HG03159 (cell line): ENCODE measurements around the gene CIAO2A.
"Not testable (repeated sequence)": the region's sequence is repeated elsewhere in the genome, so short reads cannot be mapped to it uniquely, and the experiment has no call there.

Experiments
- ATAC-seq: cut with Tn5 transposase; IDR thresholded peaks from one replicate; pipeline ENCODE4 v1.9.1; 2021; ENCODE audit warnings: mild to moderate bottlenecking, moderate library complexity; ENCODE audit not compliant: unreplicated experiment

Gene CIAO2A

GRCh38 chr15:64112073-64112772, 18.6 kb upstream of the CIAO2A start:
- no peak for ATAC-seq

DNA sequence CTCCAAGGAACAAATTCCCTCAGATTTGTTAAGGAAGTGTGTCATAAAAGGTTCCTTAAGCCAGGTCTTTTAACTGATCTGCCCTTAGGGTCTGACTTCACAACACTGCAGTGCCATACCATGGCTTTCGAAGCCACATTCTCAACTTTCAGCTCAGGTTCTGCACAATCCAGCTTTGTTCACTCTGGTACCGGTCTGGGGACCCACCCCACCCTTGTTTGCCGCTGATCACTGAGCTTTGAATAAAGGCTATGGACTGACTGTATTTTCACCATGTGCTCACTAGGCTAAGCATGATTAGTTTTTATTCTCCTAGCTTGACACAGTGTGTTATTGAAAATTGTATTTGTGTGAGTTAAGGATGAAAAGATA, 18.0 kb upstream of the CIAO2A start:
- no peak for ATAC-seq

DNA sequence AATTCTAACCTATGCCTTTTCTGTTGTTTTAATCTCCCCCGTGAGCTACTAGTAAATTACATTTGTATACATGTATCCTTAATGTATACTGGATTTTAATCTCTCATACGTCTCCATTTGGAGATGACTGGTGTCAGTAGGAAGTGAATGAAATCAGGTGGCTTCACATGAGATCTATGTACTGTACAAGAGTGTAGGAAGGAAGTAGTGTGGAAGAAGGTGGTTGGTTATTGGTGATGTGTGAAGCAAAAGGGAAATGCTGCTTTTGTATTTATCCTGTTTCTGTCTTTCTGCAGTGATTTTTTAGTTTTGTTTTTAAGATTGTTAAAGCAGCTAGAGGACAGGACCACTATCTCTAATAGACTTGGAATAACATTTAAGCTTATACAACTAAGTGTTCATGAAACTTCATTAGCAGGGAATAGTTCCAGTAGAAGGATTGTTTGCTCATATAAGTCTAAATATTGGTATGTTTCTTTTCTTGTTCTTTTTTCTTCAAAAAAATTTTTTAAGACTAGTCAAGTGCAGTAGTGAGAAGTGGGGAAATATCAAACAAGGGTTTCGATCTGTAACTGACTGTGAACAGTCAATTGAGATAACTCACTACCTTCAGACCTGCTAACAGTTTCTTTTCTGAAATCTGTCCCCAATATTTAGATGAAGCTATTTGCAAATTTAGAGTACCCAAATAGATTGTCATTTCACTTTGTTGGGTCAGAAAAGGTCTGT, 17.5 kb upstream of the CIAO2A start:
- no peak for ATAC-seq

GRCh38 chr15:64110108-64110701, 16.6 kb upstream of the CIAO2A start:
- ATAC-seq: not testable (repeated sequence)

DNA sequence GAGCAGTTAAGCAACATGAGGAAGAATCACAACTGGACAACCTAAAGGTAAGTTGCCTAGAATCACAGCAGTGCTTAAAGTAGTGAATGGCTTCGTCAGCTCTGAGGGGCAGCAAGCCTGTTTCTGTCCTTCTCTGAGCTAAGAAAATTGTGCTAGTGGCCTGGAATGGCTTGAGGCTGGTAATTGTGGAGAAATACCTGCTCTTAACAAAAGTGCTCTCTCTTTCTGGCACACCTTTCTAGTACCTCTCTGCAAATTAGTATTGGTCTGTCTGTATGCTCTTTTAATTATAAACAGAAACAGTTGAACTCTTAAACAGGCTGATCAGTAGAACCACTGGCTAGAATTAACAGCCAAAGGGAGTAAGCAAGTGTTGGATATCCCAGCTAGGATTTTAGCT, 13.7 kb upstream of the CIAO2A start:
- ATAC-seq: no peak

- no peak for ATAC-seq
These were observed 11.6 kb upstream of the CIAO2A start for GRCh38 chr15:64105113-64105704.

DNA sequence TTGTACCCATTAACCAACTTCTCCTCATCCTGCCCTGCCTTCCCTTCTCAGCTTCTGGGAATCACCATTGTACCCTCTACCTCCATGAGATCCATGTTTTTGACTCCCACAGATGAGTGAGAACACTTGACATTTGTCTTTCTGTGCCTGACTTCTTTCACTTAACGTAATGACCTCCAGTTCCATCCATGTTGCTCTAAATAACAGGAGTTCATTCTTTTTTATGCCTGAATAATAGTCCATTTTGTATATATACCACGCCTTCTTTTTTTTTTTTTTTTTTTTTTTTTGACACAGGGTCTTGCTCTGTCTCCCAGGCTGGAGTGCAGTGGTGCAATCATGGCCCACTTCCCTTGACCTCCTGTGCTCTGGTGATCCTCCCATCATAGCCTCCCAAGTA, 8.9 kb upstream of the CIAO2A start:
- ATAC-seq: no peak

DNA sequence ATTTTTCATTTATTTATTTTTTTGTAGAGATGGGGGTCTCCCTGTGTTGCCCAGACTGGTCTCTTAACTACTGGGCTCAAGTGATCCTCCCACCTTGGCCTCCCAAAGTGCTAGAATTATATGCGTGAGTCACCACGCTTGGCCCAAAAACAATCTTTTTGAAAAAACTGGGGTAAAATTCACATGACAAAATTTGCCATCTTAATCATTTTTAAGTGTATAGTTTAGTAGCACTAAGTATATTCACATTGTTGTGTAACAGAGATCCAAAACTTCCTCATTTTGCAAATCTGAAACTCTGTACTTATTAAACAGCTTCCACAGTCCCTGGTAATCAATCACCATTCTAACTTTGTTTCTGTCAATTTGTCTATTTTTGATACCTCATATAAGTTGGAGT, 7.3 kb upstream of the CIAO2A start:
- ATAC-seq: no peak

GRCh38 chr15:64099379-64099778, 5.7 kb upstream of the CIAO2A start:
- no peak for ATAC-seq

- ATAC-seq: no peak
These were observed 3.2 kb upstream of the CIAO2A start for GRCh38 chr15:64096668-64097384.

DNA sequence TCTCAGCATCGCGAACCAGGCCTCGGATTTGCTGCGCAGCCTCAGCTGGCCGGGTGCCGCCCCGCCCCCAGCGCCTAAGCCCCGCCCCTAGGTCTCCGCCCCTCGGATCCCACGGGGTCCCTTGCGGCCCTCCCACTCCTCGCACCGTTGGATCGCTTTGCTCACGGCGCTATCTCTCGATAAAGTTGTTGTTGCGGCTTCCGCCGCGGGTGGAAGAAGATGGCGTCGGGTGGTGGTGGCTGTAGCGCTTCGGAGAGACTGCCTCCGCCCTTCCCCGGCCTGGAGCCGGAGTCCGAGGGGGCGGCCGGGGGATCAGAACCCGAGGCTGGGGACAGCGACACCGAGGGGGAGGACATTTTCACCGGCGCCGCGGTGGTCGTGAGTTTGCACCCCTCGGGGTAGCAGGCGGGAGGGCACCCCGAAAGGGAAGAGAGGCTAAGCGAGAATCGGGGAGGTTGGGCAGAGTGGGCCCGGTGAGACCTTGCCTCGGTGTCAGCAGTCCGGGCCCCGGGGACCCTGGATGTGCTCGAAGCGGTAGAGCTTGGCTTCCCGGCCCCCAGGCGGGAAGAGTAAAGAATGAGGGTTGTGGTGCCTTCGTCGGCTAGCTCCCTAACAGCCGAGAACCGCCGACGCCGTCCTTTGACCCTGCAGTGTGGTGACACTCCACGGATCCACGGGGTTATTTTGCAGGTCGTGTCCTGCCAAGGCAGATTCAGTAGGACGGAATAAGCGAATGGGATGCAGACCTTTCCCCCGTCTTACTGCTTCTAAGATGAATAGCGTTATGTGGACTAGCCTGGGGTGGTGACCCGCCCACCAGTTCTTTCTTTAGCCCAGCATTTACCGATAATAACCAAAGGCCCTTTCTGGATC, 2.4 kb upstream of the CIAO2A start, which contains the start of gene SNX1:
SNX1 (plus strand) TSS at position 188 of the 873 bp plus-strand sequence; CDS start at position 220, 32 bp downstream.
- ATAC-seq: peak; percentile 43

DNA sequence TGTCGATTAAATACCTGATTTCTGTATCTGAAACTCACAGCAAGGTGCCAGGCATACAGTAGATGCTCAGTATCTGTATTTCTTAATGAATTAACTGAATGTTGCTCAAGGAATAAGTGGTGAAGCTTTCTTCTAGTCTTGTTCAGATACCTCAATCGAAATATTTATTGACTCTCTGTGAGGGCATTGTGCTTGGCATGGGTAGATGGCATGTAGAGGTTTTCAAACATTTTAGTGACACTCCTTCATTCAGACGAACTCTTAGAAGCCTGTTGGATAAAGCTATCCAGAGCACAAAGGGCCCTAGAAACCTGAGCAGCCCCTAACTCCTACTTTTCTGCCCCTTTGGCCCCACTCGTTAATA, 1.8 kb upstream of the CIAO2A start:
- no peak for ATAC-seq

DNA sequence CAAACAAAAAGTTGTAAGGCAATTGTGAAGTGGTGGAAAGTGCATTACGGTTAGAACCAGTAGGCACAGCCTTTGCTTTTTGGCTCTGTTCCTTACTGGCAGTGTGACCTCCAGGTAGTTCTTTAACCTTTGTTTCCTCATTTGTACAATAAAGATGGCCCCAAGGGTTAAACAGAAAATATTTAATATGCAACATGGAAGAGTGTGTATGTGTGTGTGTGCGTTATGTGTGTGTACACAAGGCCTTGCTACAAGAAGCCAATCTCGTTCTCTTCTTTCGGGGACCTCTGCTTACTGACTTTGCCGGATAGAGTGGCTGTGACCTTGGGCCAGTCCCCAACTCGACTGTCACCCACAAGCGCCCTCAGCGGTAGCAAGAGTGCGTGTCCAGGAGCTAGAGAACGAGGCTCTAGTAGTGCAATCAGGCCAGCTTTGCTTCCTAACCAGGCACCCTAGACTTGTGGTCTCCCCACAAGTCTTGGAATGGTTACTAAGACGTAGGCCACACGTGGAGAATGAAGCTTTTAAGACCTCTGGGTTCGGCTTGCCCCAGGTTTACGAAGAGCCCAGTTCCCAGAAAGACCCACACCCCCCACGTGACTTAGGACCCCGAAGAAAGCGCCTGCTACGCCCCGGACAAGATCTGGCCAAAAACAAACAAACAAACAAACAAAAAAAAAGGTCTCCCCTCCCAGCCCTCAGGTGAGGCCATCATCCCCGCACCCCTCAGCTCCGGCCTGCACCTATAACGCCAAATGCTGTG, 593 bp downstream of the CIAO2A start:
- ATAC-seq: peak; percentile 17

DNA sequence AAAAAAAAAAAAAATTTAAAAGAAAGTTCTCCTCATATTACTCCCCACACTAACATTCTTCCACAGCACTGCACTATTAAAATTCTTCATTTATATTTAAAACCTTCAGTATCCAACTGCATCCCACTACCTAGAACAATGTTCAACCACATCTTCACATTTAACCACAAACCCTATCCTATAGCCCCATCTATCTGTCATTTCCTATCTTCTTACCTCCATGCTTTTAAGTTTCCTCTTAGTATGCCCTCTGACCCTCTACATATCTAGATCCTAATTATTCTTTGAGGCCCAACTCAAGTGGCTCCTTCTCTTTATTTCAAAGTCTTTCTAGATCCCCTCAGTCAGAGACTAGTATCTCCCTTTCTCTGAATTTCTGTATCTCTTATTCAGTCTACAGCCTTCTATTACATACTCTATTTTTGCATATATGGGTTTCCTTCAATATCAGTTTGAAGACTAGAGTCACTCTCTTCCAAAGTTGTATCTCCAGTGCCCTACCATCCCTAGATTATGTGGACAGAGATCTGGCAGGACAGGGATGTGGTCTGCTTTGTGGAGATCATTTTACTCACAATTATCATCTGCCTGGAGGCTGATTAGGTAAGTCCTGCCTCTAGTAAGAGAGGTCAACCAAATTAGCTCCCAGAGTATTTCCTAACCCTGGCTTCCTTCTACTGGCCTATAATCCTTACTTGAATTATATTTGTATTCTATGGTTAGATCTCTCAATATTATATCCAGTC, 1.4 kb downstream of the CIAO2A start:
- no peak for ATAC-seq

DNA sequence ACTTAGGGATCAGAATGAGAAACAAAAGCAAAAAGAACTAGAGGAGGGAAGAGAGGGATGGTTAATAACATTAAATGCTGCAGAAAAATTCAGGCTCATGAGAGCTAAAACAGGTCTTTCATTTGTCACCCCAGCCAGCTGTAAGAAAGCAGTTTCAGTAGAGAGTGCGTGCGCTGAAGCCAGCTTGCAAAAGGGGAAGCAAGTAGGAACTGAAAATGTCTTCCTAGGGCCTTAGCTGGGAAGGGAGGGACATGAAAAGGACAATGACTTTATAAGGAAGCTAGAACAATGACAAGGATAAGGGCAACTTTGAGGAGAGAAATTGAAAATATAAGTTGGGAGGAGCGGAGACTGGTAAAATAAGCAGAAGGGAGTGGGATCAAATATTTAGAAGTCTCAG, 3.1 kb downstream of the CIAO2A start:
- ATAC-seq: no peak

- no peak for ATAC-seq
These were observed 3.9 kb downstream of the CIAO2A start for GRCh38 chr15:64089543-64090280.

DNA sequence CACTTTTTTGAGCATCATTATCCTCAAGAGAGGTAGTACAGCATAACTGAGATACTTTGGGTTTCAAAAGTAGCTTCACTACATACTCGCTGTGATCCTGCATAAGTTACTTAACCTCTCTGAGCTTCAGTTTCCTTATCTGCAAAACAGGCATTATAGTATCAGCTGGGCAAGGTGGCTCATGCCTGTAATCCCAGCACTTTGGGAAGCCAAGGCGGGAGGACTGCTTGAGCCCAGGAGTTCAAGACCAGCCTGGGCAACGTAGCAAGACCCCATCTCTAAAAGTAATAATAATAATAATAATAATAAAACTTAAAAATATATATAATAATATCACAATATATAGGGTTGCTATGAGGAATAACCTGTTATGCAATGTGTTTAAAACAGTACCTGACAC, 10.9 kb downstream of the CIAO2A start:
- no peak for ATAC-seq

DNA sequence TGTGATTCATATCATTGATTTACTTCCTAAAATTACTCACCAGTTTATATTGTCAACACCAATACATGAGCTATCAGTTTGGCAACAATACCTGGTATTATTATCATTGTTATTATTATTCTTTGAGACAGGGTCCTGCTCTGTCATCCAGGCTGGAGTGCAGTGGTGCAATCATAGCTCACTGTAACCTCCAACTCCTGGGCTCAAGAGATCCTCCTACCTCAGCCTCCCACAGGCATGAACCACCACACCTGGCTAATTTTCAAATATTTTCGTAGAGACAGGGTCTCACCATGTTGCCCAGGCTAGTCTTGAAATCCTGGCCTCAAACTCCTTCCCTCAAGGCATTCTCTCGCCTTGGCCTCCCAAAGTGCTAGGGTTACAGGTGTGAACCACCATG, 20.1 kb downstream of the CIAO2A start:
- ATAC-seq: not testable (repeated sequence)
